OCI-LY1 (cell line): Measurements from ENCODE around the gene ZFHX3.

Source experiments
- EZH2 ChIP-seq: fragments of 200-600 bp; sonication (generic), shearing (Covaris generic); IDR thresholded peaks from 2 replicates; pipeline ENCODE4 v1.8.0; 2017; ENCODE audit warnings: borderline replicate concordance, mixed run types, mild to moderate bottlenecking, antibody characterized with exemption, low read length, moderate library complexity, mixed read lengths
- TF ChIP-seq, protein P1 (sequence below): fragments of 200-600 bp; sonication (generic), shearing (Covaris generic); IDR thresholded peaks from 2 replicates; pipeline ENCODE4 v1.5.1; 2017; ENCODE audit warnings: mild to moderate bottlenecking, antibody characterized with exemption, low read length, moderate library complexity, mixed read lengths

DNA sequence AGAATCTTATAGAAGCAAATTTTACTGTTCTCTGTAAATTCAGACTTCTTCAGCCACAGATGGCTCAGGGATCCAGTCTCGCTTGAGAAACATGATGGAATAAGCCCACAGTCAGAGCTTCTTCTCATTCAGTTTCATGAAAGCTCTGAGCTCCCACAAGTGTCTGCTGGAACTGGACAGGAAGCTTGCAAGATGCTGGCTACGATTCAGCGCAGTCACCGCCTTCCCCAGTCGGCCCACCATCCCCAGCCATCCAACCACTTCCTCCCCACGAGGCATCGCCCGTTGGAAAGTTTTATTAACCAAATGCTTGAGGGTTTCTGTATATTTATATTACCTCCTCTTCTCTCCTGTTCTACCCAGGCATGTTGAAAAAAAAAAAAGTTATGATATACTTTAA, 171.7 kb downstream of the ZFHX3 start:
- TF ChIP-seq, protein P1, sequence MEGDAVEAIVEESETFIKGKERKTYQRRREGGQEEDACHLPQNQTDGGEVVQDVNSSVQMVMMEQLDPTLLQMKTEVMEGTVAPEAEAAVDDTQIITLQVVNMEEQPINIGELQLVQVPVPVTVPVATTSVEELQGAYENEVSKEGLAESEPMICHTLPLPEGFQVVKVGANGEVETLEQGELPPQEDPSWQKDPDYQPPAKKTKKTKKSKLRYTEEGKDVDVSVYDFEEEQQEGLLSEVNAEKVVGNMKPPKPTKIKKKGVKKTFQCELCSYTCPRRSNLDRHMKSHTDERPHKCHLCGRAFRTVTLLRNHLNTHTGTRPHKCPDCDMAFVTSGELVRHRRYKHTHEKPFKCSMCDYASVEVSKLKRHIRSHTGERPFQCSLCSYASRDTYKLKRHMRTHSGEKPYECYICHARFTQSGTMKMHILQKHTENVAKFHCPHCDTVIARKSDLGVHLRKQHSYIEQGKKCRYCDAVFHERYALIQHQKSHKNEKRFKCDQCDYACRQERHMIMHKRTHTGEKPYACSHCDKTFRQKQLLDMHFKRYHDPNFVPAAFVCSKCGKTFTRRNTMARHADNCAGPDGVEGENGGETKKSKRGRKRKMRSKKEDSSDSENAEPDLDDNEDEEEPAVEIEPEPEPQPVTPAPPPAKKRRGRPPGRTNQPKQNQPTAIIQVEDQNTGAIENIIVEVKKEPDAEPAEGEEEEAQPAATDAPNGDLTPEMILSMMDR, result no peak
- TF ChIP-seq EZH2, result no peak
